ENCODE data around the gene XYLT2. TPM values are rescaled to one million over a fixed set of nuclear protein-coding genes. Genes with fewer than 3 reads are reported as not detected.

XYLT2 gene
- total and polyA plus RNA-seq, 2 of the 13 experiments (the other 11 are each of a cell fraction or from before 2014, with no cell fraction given), result 17.0 to 22.1 TPM

DNA sequence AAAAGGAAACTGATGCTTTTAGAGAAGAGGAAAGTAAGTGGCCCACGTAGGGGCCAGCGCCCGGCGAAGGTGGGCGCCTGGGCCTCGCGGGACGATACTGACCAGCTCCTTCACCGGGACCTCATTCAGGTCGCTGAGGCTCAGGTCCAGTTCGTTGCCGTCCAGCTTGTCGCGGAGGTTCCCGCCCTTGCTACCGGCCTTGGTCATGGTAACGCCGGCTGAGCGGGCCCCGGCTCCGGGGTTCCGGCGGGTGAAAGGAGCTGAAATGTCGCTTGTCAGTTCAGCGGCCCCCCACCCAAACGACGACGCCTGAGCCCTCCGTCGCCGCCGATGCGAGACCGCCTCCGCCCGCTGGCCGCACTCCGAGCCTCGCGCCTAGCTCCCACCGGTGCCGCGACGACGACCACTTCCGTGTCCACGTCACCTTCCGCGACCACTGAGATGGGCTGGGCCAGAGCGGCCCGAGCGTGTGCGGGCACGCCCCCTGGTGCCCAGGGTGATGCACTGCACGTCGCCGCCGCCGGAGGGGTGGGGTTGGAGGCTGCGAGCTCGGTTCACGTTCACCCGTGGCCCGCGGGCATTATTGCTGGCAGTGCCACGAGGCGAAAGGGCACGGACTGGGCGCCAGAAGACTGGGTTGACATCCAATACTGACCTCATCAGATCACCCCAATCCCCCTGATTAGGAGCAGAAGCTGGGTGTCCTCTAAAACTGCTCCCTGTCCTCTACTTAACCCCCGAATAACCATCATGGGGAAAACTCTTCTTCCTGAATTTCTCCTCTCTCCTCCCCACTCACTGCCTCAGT is 51.4 kb downstream of the XYLT2 start, which contains the start of gene LRRC59 (continued):
- TF ChIP-seq, protein P1, sequence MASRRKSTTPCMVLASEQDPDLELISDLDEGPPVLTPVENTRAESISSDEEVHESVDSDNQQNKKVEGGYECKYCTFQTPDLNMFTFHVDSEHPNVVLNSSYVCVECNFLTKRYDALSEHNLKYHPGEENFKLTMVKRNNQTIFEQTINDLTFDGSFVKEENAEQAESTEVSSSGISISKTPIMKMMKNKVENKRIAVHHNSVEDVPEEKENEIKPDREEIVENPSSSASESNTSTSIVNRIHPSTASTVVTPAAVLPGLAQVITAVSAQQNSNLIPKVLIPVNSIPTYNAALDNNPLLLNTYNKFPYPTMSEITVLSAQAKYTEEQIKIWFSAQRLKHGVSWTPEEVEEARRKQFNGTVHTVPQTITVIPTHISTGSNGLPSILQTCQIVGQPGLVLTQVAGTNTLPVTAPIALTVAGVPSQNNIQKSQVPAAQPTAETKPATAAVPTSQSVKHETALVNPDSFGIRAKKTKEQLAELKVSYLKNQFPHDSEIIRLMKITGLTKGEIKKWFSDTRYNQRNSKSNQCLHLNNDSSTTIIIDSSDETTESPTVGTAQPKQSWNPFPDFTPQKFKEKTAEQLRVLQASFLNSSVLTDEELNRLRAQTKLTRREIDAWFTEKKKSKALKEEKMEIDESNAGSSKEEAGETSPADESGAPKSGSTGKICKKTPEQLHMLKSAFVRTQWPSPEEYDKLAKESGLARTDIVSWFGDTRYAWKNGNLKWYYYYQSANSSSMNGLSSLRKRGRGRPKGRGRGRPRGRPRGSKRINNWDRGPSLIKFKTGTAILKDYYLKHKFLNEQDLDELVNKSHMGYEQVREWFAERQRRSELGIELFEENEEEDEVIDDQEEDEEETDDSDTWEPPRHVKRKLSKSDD (CRISPR knock-in tag; IDR thresholded peaks at IDR 0.05; ENCODE audit: low read depth), result peak; percentile 99
- TF ChIP-seq ZIK1 (CRISPR knock-in tag; IDR thresholded peaks at IDR 0.05; ENCODE audit: borderline replicate concordance, low read depth) (peak; percentile 98), NR2F2 (IDR thresholded peaks at IDR 0.05; ENCODE audit: borderline replicate concordance, low read depth) (no peak), ZFYVE20 (CRISPR knock-in tag; IDR thresholded peaks at IDR 0.05; ENCODE audit: borderline replicate concordance, low read depth) (peak; percentile 95), ZMYM4 (CRISPR knock-in tag; IDR thresholded peaks at IDR 0.05) (peak; percentile 99), MBNL3 (CRISPR knock-in tag; conservative IDR thresholded peaks at IDR 0.05) (no peak), ZFP1 (CRISPR knock-in tag; IDR thresholded peaks at IDR 0.05) (peak; percentile 89; the same call in 1 of the 2 replicates), CCAR2 (optimal IDR thresholded peaks at IDR 0.05; ENCODE audit: low read depth, low read length) (no peak)
- TF ChIP-seq, protein P2, sequence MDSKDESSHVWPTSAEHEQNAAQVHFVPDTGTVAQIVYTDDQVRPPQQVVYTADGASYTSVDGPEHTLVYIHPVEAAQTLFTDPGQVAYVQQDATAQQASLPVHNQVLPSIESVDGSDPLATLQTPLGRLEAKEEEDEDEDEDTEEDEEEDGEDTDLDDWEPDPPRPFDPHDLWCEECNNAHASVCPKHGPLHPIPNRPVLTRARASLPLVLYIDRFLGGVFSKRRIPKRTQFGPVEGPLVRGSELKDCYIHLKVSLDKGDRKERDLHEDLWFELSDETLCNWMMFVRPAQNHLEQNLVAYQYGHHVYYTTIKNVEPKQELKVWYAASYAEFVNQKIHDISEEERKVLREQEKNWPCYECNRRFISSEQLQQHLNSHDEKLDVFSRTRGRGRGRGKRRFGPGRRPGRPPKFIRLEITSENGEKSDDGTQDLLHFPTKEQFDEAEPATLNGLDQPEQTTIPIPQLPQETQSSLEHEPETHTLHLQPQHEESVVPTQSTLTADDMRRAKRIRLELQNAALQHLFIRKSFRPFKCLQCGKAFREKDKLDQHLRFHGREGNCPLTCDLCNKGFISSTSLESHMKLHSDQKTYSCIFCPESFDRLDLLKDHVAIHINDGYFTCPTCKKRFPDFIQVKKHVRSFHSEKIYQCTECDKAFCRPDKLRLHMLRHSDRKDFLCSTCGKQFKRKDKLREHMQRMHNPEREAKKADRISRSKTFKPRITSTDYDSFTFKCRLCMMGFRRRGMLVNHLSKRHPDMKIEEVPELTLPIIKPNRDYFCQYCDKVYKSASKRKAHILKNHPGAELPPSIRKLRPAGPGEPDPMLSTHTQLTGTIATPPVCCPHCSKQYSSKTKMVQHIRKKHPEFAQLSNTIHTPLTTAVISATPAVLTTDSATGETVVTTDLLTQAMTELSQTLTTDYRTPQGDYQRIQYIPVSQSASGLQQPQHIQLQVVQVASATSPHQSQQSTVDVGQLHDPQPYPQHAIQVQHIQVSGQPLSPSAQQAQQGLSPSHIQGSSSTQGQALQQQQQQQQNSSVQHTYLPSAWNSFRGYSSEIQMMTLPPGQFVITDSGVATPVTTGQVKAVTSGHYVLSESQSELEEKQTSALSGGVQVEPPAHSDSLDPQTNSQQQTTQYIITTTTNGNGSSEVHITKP (CRISPR knock-in tag; IDR thresholded peaks at IDR 0.05; ENCODE audit: low read depth), result peak; percentile 85
- TF ChIP-seq, protein P3, sequence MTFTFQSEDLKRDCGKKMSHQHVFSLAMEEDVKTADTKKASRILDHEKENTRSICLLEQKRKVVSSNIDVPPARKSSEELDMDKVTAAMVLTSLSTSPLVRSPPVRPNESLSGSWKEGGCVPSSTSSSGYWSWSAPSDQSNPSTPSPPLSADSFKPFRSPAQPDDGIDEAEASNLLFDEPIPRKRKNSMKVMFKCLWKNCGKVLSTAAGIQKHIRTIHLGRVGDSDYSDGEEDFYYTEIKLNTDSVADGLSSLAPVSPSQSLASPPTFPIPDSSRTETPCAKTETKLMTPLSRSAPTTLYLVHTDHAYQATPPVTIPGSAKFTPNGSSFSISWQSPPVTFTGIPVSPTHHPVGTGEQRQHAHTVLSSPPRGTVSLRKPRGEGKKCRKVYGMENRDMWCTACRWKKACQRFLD (CRISPR knock-in tag; IDR thresholded peaks at IDR 0.05; ENCODE audit: borderline replicate concordance), result peak; percentile 93
- TF ChIP-seq, protein P4, sequence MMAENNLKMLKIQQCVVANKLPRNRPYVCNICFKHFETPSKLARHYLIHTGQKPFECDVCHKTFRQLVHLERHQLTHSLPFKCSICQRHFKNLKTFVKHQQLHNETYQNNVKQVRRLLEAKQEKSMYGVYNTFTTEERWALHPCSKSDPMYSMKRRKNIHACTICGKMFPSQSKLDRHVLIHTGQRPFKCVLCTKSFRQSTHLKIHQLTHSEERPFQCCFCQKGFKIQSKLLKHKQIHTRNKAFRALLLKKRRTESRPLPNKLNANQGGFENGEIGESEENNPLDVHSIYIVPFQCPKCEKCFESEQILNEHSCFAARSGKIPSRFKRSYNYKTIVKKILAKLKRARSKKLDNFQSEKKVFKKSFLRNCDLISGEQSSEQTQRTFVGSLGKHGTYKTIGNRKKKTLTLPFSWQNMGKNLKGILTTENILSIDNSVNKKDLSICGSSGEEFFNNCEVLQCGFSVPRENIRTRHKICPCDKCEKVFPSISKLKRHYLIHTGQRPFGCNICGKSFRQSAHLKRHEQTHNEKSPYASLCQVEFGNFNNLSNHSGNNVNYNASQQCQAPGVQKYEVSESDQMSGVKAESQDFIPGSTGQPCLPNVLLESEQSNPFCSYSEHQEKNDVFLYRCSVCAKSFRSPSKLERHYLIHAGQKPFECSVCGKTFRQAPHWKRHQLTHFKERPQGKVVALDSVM (CRISPR knock-in tag; IDR thresholded peaks at IDR 0.05), result peak; percentile 81
- TF ChIP-seq, protein P5, sequence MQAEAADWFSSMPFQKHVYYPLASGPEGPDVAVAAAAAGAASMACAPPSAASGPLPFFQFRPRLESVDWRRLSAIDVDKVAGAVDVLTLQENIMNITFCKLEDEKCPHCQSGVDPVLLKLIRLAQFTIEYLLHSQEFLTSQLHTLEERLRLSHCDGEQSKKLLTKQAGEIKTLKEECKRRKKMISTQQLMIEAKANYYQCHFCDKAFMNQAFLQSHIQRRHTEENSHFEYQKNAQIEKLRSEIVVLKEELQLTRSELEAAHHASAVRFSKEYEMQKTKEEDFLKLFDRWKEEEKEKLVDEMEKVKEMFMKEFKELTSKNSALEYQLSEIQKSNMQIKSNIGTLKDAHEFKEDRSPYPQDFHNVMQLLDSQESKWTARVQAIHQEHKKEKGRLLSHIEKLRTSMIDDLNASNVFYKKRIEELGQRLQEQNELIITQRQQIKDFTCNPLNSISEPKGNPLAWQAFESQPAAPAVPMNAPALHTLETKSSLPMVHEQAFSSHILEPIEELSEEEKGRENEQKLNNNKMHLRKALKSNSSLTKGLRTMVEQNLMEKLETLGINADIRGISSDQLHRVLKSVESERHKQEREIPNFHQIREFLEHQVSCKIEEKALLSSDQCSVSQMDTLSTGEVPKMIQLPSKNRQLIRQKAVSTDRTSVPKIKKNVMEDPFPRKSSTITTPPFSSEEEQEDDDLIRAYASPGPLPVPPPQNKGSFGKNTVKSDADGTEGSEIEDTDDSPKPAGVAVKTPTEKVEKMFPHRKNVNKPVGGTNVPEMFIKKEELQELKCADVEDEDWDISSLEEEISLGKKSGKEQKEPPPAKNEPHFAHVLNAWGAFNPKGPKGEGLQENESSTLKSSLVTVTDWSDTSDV (CRISPR knock-in tag; IDR thresholded peaks at IDR 0.05), result peak; percentile 95
- TF ChIP-seq, protein P6, sequence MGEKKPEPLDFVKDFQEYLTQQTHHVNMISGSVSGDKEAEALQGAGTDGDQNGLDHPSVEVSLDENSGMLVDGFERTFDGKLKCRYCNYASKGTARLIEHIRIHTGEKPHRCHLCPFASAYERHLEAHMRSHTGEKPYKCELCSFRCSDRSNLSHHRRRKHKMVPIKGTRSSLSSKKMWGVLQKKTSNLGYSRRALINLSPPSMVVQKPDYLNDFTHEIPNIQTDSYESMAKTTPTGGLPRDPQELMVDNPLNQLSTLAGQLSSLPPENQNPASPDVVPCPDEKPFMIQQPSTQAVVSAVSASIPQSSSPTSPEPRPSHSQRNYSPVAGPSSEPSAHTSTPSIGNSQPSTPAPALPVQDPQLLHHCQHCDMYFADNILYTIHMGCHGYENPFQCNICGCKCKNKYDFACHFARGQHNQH (CRISPR knock-in tag; IDR thresholded peaks at IDR 0.05), result peak; percentile 97

Data from HepG2 (cell line).